Measurements from ENCODE around the gene SHROOM2.
"Not testable (repeated sequence)": the region's sequence is repeated elsewhere in the genome, so short reads cannot be mapped to it uniquely, and the experiment has no call there.

Gene SHROOM2

GRCh38 chrX:9858684-9859083 lies 72.5 kb downstream of the SHROOM2 start:
- not testable (repeated sequence) for H3K4me3 ChIP-seq (ENCODE audit: low read depth, low read length); DNase-seq (ENCODE audit: low read depth)

- no peak overlapping the region for H3K4me3 ChIP-seq (ENCODE audit: low read depth, low read length)
- peak; percentile 38 for DNase-seq (ENCODE audit: low read depth)
These were observed 73.7 kb downstream of the SHROOM2 start for GRCh38 chrX:9859711-9860555.

- no peak for DNase-seq (ENCODE audit: low read depth)
- no peak overlapping the region for H3K4me3 ChIP-seq (ENCODE audit: low read depth, low read length)
These were observed 74.6 kb downstream of the SHROOM2 start for GRCh38 chrX:9860826-9861225.

- no peak for DNase-seq (ENCODE audit: low read depth)
- H3K4me3 ChIP-seq (ENCODE audit: low read depth, low read length) = no peak overlapping the region
These were observed 75.5 kb downstream of the SHROOM2 start for GRCh38 chrX:9861711-9862110.

GRCh38 chrX:9862525-9862924 lies 76.3 kb downstream of the SHROOM2 start:
- no peak overlapping the region for H3K4me3 ChIP-seq (ENCODE audit: low read depth, low read length)
- no peak for DNase-seq (ENCODE audit: low read depth)

- no peak for DNase-seq (ENCODE audit: low read depth)
- H3K4me3 ChIP-seq (ENCODE audit: low read depth, low read length) = no peak overlapping the region
These were observed 76.7 kb downstream of the SHROOM2 start for GRCh38 chrX:9862953-9863352.

GRCh38 chrX:9864011-9864410 lies 77.8 kb downstream of the SHROOM2 start:
- no peak for DNase-seq (ENCODE audit: low read depth)
- no peak overlapping the region for H3K4me3 ChIP-seq (ENCODE audit: low read depth, low read length)

- no peak overlapping the region for H3K4me3 ChIP-seq (ENCODE audit: low read depth, low read length)
- peak; percentile 12 for DNase-seq (ENCODE audit: low read depth)
These were observed 79.7 kb downstream of the SHROOM2 start for GRCh38 chrX:9865804-9866472.

- DNase-seq (ENCODE audit: low read depth) = no peak
- no peak overlapping the region for H3K4me3 ChIP-seq (ENCODE audit: low read depth, low read length)
These were observed 80.4 kb downstream of the SHROOM2 start for GRCh38 chrX:9866633-9867032.

- H3K4me3 ChIP-seq (ENCODE audit: low read depth, low read length) = no peak overlapping the region
- DNase-seq (ENCODE audit: low read depth) = no peak
These were observed 81.0 kb downstream of the SHROOM2 start for GRCh38 chrX:9867226-9867625.

- no peak for DNase-seq (ENCODE audit: low read depth)
- H3K4me3 ChIP-seq (ENCODE audit: low read depth, low read length) = no peak overlapping the region
These were observed 81.5 kb downstream of the SHROOM2 start for GRCh38 chrX:9867753-9868152.

GRCh38 chrX:9871701-9872268 lies 85.6 kb downstream of the SHROOM2 start:
- H3K4me3 ChIP-seq (ENCODE audit: low read depth, low read length) = no peak overlapping the region
- no peak for DNase-seq (ENCODE audit: low read depth)

GRCh38 chrX:9873360-9873759 lies 87.1 kb downstream of the SHROOM2 start:
- H3K4me3 ChIP-seq (ENCODE audit: low read depth, low read length) = no peak overlapping the region
- no peak for DNase-seq (ENCODE audit: low read depth)

GRCh38 chrX:9873952-9874351 lies 87.7 kb downstream of the SHROOM2 start:
- no peak for DNase-seq (ENCODE audit: low read depth)
- H3K4me3 ChIP-seq (ENCODE audit: low read depth, low read length) = no peak overlapping the region

GRCh38 chrX:9874483-9874882 lies 88.3 kb downstream of the SHROOM2 start:
- no peak for DNase-seq (ENCODE audit: low read depth)
- H3K4me3 ChIP-seq (ENCODE audit: low read depth, low read length) = no peak overlapping the region

- no peak for DNase-seq (ENCODE audit: low read depth)
- no peak overlapping the region for H3K4me3 ChIP-seq (ENCODE audit: low read depth, low read length)
These were observed 89.6 kb downstream of the SHROOM2 start for GRCh38 chrX:9875801-9876200.

GRCh38 chrX:9876201-9876600 lies 90.0 kb downstream of the SHROOM2 start:
- no peak for DNase-seq (ENCODE audit: low read depth)
- H3K4me3 ChIP-seq (ENCODE audit: low read depth, low read length) = no peak overlapping the region

GRCh38 chrX:9878146-9878820 lies 92.1 kb downstream of the SHROOM2 start:
- no peak for DNase-seq (ENCODE audit: low read depth)

GRCh38 chrX:9880237-9880636 lies 94.0 kb downstream of the SHROOM2 start:
- DNase-seq (ENCODE audit: low read depth) = no peak
- no peak overlapping the region for H3K4me3 ChIP-seq (ENCODE audit: low read depth, low read length)

More at GRCh38 chrX:9878146-9878820, 92.1 kb downstream of the SHROOM2 start:
- no peak overlapping the region for H3K4me3 ChIP-seq (ENCODE audit: low read depth, low read length)

- H3K4me3 ChIP-seq (ENCODE audit: low read depth, low read length) = no peak overlapping the region
- DNase-seq (ENCODE audit: low read depth) = no peak
These were observed 94.6 kb downstream of the SHROOM2 start for GRCh38 chrX:9880870-9881269.

All from skeletal muscle cell (primary cell).